Esophagus muscularis mucosa (tissue), 4 donors: ENCODE measurements around the gene CENPH. TPM values are rescaled to one million over a fixed set of nuclear protein-coding genes. Genes with fewer than 3 reads are reported as not detected.

Experiments
- DNase-seq: peaks from one replicate; pipeline ENCODE4 v3.0.0-alpha.2; 2017; ENCODE audit errors: extremely low spot score
- H3K27ac ChIP-seq, 4 donors: fragments of 200-600 bp; sonication (generic); replicated peaks in 1 of 4; 1 replicate in 3 of 4; 2 replicates in 1 of 4; pipeline ENCODE4 v1.5.1; 2016 to 2019; ENCODE audit warnings: mild to moderate bottlenecking in 1 of 4
- H3K27me3 ChIP-seq, 4 donors: fragments of 200-600 bp; sonication (generic); one replicate each; pipeline versions ENCODE4 v1.5.1 to v1.6.0; 2016 to 2019
- H3K36me3 ChIP-seq, 4 donors: fragments of 200-600 bp; sonication (generic); one replicate each; pipeline ENCODE4 v1.5.1; 2016 to 2019
- H3K4me1 ChIP-seq, 4 donors: fragments of 200-600 bp; sonication (generic); one replicate each; pipeline ENCODE4 v1.5.1; 2016 to 2019
- H3K4me3 ChIP-seq, 4 donors: fragments of 200-600 bp; sonication (generic); 1 replicate in 2 of 4; 2 replicates in 2 of 4; pipeline ENCODE4 v1.5.1; 2016 to 2019; ENCODE audit warnings: mild to moderate bottlenecking in 4 of 4, moderate library complexity in 1 of 4
- H3K9me3 ChIP-seq, 4 donors: fragments of 200-600 bp; sonication (generic); 1 replicate in 3 of 4; 2 replicates in 1 of 4; pipeline ENCODE4 v1.5.1; 2016 to 2019
- CTCF ChIP-seq, 3 experiments: fragments of 200-600 bp in 2 of 3; fragments of 450-650 bp in 1 of 3; sonication (generic) in 2 of 3; IDR thresholded peaks; one replicate each; pipeline ENCODE4 v1.5.1; 2017 to 2019; ENCODE audit warnings: antibody characterized with exemption in 3 of 3, mild to moderate bottlenecking in 2 of 3, moderate library complexity in 1 of 3
- EP300 ChIP-seq: sonication (generic); formaldehyde crosslinking; IDR thresholded peaks from one replicate; pipeline ENCODE4 v1.6.1; 2017; ENCODE audit warnings: antibody characterized with exemption
- POLR2A ChIP-seq: fragments of 450-650 bp; IDR thresholded peaks from one replicate; pipeline ENCODE4 v1.6.1; 2017; ENCODE audit warnings: antibody characterized with exemption, moderate library complexity, mild to moderate bottlenecking, low read depth
- POLR2AphosphoS5 ChIP-seq, 2 donors: sonication (generic); formaldehyde crosslinking; IDR thresholded peaks; one replicate each; pipeline ENCODE4 v1.6.1; 2017; ENCODE audit warnings: antibody characterized with exemption in 2 of 2
- WGBS: methylation state at CpG from one replicate; pipeline ENCODE4 v1.1.5; 2018; 5-methylcytosine and 5-hydroxymethylcytosine counted together
- intact Hi-C: fragments of 100-400 bp; cut with DNase I; formaldehyde crosslinking; loops from one replicate; pipeline ENCODE4 v1.15.1; 2023
- total RNA-seq, 4 donors: library from RNA; depleted of rRNA; stranded (reverse); fragments of >200 nt; gene quantifications; one replicate each; pipeline versions ENCODE4 v1.1.0 to v1.2.1, GENCODE V29; 2016

Gene CENPH
- total RNA-seq, 4 donors from 2014 or later = 0.66 to 2.4 (median 2.2) TPM; not detected in 1

DNA sequence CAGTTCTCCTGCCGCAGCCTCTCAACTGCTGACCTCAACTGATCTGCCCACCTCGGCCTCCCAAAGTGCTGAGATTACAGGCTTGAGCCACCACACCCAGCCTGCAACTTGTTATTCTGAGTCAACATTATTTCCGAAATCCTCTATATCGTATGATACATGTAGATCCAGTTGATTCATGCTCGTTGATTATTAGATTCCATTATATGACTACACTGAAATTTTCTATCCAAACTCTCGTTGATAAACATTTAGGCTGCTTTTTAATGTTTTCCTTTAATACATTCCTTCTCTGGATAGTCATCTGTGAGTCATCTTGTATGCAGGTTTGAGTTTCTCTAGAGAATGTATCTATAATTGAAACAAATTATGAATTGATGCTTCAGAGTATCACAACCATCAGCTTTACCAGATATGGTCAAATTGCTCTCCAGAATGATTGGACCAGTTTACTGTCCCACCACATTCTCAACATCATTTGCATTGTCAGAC is 49.4 kb downstream of the CENPH start:
- H3K36me3 ChIP-seq = peaks cover 0 to 32% (median 10%) of the 10 kb centered on the region in 4 donors
- H3K4me3 ChIP-seq = no peak overlapping the region
- TF ChIP-seq EP300 = no peak
- no peak for TF ChIP-seq CTCF (IDR thresholded peaks at IDR 0.05)
- no peak for TF ChIP-seq POLR2AphosphoS5 (IDR thresholded peaks at IDR 0.05)
- TF ChIP-seq POLR2A = no peak
- no peak for DNase-seq
- H3K9me3 ChIP-seq = no peaks in the 10 kb centered on the region
- intact Hi-C loops = loop anchor here (5.0 to 10.0 kb wide), 2 partner anchors 72 to 96 kb away; partner anchors contain the start of genes CCDC125 and CCNB1
- 67% methylated on average over 6 of the region's 6 CpGs for WGBS
- peaks cover 19 to 59% (median 43%) of the 10 kb centered on the region in 4 donors for H3K4me1 ChIP-seq
- no peaks in the 10 kb centered on the region for H3K27me3 ChIP-seq
- peak overlapping the region in 2 of 4 donors; percentile 12 to 21 for H3K27ac ChIP-seq

GRCh38 chr5:69242215-69242927 is 53.0 kb downstream of the CENPH start:
- Histone ChIP-seq H3K4me1 (peaks cover 6 to 31% (median 20%) of the 10 kb centered on the region in 4 donors), H3K27ac (no peak overlapping the region), H3K27me3 (no peaks in the 10 kb centered on the region), H3K36me3 (peaks cover 0 to 29% (median 10%) of the 10 kb centered on the region in 4 donors), H3K9me3 (no peaks in the 10 kb centered on the region), H3K4me3 (no peak overlapping the region)
- DNase-seq = no peak
- intact Hi-C loops = no loop called here
- 88% methylated on average over 8 of the region's 8 CpGs for WGBS
- no peak for TF ChIP-seq CTCF (IDR thresholded peaks at IDR 0.05)
- TF ChIP-seq EP300 = no peak
- no peak for TF ChIP-seq POLR2A
- no peak for TF ChIP-seq POLR2AphosphoS5 (IDR thresholded peaks at IDR 0.05)

DNA sequence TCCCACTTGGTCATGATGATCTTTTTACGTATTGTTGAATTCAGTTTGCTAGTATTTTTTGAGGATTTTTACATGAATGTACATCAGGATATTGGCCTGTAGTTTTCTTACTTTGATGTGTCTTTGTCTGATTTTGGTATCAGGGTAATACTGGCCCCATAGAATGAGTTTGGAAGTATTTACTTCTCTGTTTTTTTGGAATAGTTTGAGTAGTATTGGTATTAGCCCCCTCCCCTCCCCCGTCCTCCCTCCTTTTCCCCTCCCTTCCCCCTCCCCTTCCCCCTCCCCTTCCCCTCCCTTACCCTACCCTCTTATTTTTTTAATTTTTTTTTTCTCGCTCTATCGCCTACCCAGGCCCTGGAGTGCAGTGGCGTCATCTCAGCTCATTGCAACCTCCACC is 55.6 kb downstream of the CENPH start:
- H3K9me3 ChIP-seq = no peaks in the 10 kb centered on the region
- intact Hi-C loops = no loop called here
- 96% methylated on average over 5 of the region's 5 CpGs for WGBS
- peaks cover 0 to 11% (median 2%) of the 10 kb centered on the region in 4 donors for H3K36me3 ChIP-seq
- H3K27ac ChIP-seq = no peak overlapping the region
- peaks cover 0 to 10% (median 2%) of the 10 kb centered on the region in 4 donors for H3K4me1 ChIP-seq
- no peaks in the 10 kb centered on the region for H3K27me3 ChIP-seq
- no peak for DNase-seq
- TF ChIP-seq POLR2A (no peak), POLR2AphosphoS5 (IDR thresholded peaks at IDR 0.05) (no peak), EP300 (no peak), CTCF (IDR thresholded peaks at IDR 0.05) (no peak)
- no peak overlapping the region for H3K4me3 ChIP-seq

- Histone ChIP-seq H3K9me3 (no peaks in the 10 kb centered on the region), H3K36me3 (no peaks in the 10 kb centered on the region), H3K4me1 (peaks cover 0 to 4% (median 0%) of the 10 kb centered on the region in 4 donors), H3K4me3 (no peak overlapping the region), H3K27me3 (no peaks in the 10 kb centered on the region), H3K27ac (no peak overlapping the region)
- TF ChIP-seq POLR2AphosphoS5 (IDR thresholded peaks at IDR 0.05) (no peak), CTCF (IDR thresholded peaks at IDR 0.05) (no peak), POLR2A (no peak), EP300 (no peak)
- no peak for DNase-seq
- intact Hi-C loops = no loop called here
- 87% methylated on average over 2 of the region's 2 CpGs for WGBS
Observed at GRCh38 chr5:69248019-69248418, 58.6 kb downstream of the CENPH start.
